Fibroblast of lung (primary cell): ENCODE measurements around the gene AFAP1L2.

Source experiments
- CTCF ChIP-seq, 2 donors: IDR thresholded peaks in 1 of 2; conservative IDR thresholded peaks in 1 of 2; 1 replicate in 1 of 2; 2 replicates in 1 of 2; pipeline ENCODE4 v1.5.1; 2011 to 2012; ENCODE audit warnings: low read length in 2 of 2, control low read depth in 1 of 2, inconsistent platforms in 1 of 2, low read depth in 1 of 2, mild to moderate bottlenecking in 1 of 2
- EZH2 ChIP-seq: IDR thresholded peaks from 2 replicates; pipeline ENCODE4 v1.5.1; 2012; ENCODE audit warnings: low read length, control low read depth, mild to moderate bottlenecking; ENCODE audit errors: missing control alignments

GRCh38 chr10:114279289-114279688, 125.0 kb downstream of the AFAP1L2 start:
- no peak for TF ChIP-seq CTCF (conservative IDR thresholded peaks at IDR 0.05 in 1 of 2, IDR thresholded peaks at IDR 0.05 in 1 of 2; ENCODE audit: low read depth in 1 of 2, low read length in 2 of 2)
- TF ChIP-seq EZH2, result no peak
